ENCODE results near the gene TRIP13.

GRCh38 chr5:944992-945685 is 52.5 kb downstream of the TRIP13 start:
- TF ChIP-seq CTCF (IDR thresholded peaks at IDR 0.05 in 4 of 5, conservative IDR thresholded peaks at IDR 0.05 in 1 of 5) (no peak), POLR2A (IDR thresholded peaks at IDR 0.05) (no peak)

Measured in gastrocnemius medialis (tissue), 4 donors.